Measurements from ENCODE around the gene HDAC4.

DNA sequence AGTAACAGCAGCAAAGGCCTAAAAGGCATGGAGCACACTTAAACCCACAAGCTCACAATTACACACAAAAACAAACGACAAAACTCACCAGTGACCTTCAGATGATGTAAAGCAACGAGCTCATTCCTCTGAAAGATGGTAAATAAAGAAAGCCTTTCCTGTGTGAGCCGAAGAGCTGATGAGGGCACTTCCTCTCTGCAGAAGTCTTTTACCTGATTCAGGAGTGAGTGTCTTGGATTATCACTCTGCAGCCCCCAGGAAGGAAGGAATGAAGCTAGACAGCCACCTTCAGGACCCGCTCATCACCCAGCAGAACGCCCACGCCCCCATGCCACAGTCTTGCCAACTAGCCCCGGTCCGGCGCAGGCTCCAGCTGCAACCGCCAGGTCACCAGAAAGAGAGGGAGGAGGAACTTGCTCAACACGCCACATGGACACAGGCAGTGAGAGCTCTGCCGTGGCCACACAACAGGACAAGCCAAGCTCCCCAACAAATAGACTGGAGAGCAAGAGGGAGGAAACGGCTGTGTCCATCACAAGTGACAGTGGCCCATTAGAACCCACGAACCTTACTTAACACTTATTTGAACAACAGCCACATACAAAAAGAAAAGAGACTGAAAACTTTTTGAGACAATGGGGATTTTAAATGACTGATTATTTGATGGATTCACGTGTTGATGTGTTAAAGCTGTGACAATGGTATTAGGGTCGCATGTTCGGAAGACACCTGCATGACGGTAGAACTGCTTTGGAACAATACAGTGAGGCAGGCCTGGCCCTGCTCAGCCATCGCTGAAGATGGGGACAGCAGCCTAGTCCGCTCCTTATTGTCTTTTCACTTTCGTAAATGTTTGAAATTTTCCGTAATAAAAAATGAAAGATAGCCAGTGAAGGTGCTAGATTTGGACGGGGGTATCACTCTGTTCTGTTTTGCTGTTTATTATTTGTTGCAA is 127.3 kb downstream of the HDAC4 start:
- TF ChIP-seq ZNF138 (tag by site-specific recombination; IDR thresholded peaks at IDR 0.05; ENCODE audit: borderline replicate concordance) (no peak), TCF7L2 (IDR thresholded peaks at IDR 0.05; ENCODE audit: borderline replicate concordance, low read depth, low read length) (no peak), KLF9 (tag by site-specific recombination; IDR thresholded peaks at IDR 0.05; ENCODE audit: low read depth) (no peak), ZNF677 (tag by site-specific recombination; IDR thresholded peaks at IDR 0.05) (no peak), REPIN1 (tag by site-specific recombination; IDR thresholded peaks at IDR 0.05; ENCODE audit: low read depth) (no peak), ZNF248 (tag by site-specific recombination; IDR thresholded peaks at IDR 0.05) (no peak), YY1 (tag by site-specific recombination; IDR thresholded peaks at IDR 0.05) (no peak), BCL11A (tag by site-specific recombination; IDR thresholded peaks at IDR 0.05; ENCODE audit: low read depth) (no peak), ZNF121 (tag by site-specific recombination; IDR thresholded peaks at IDR 0.05) (no peak), ZBTB1 (tag by site-specific recombination; IDR thresholded peaks at IDR 0.05) (no peak)
- TF ChIP-seq, protein P1, sequence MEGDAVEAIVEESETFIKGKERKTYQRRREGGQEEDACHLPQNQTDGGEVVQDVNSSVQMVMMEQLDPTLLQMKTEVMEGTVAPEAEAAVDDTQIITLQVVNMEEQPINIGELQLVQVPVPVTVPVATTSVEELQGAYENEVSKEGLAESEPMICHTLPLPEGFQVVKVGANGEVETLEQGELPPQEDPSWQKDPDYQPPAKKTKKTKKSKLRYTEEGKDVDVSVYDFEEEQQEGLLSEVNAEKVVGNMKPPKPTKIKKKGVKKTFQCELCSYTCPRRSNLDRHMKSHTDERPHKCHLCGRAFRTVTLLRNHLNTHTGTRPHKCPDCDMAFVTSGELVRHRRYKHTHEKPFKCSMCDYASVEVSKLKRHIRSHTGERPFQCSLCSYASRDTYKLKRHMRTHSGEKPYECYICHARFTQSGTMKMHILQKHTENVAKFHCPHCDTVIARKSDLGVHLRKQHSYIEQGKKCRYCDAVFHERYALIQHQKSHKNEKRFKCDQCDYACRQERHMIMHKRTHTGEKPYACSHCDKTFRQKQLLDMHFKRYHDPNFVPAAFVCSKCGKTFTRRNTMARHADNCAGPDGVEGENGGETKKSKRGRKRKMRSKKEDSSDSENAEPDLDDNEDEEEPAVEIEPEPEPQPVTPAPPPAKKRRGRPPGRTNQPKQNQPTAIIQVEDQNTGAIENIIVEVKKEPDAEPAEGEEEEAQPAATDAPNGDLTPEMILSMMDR (tag by site-specific recombination; IDR thresholded peaks at IDR 0.05): no peak
